GM15510 (cell line): ENCODE data around the gene RNF207.

Source experiments
- POLR2A ChIP-seq: IDR thresholded peaks from 3 replicates; pipeline ENCODE4 v1.6.1; 2011; ENCODE audit warnings: borderline replicate concordance; ENCODE audit not compliant: insufficient read length; ENCODE audit errors: extremely low read depth

Gene RNF207

DNA sequence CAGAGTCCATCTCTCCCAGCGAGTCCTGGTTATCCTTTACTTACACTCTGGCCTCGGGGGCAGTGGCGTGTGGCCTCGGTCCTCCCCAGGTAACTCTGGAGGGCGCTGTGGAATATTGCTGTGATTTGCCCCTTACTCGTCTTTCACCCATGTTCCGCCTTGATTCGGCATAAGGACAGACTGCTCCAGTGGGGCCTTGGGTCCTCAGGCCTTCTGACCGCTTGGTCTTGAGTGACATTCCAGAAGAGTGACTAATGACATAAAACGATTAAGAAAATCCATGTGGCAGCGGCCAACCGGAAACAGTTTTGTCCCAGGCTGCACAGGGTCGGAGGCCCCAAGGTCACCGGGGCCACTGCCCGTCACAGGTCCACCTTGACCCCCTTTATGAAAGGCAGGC, 18.8 kb downstream of the RNF207 start:
- TF ChIP-seq POLR2A, result no peak

DNA sequence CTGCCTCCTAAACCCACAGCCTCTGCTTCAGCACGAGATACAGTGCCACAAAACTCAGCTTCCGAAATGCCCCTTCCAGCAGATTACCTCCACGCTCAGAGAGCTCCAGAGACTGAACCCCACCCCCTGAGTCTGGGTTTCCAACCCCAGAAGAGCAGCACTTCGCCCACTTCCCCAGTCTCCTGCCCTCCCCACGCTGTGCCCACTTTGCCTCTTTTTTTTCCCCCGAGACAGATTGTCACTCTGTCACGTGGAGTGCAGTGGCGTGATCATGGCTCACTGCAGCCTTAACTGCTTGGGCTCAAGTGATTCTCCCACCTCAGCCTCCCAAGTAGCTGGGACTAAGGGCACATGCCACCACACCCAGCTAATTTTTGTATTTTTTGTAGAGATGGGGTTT, 19.7 kb downstream of the RNF207 start:
- TF ChIP-seq POLR2A, result no peak

DNA sequence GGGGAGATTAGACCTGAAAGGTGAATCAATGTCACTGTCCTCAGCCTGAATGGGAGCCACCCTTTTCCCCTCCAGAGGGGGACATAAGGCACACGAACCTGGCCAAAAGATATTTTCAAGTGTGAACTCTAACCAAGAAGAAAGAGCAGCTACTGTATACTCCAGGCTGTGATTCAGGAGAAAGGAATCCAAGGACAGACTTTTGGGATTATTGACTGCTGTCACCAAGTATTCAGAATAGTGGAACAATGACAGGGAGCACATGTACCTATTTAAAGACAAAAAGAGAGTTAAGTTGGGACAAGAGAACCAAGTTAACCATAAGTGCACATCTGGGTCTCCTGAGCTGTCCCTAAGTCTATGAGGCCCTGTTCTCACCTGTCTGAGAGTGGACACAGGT, 27.5 kb downstream of the RNF207 start:
- TF ChIP-seq POLR2A, result no peak

DNA sequence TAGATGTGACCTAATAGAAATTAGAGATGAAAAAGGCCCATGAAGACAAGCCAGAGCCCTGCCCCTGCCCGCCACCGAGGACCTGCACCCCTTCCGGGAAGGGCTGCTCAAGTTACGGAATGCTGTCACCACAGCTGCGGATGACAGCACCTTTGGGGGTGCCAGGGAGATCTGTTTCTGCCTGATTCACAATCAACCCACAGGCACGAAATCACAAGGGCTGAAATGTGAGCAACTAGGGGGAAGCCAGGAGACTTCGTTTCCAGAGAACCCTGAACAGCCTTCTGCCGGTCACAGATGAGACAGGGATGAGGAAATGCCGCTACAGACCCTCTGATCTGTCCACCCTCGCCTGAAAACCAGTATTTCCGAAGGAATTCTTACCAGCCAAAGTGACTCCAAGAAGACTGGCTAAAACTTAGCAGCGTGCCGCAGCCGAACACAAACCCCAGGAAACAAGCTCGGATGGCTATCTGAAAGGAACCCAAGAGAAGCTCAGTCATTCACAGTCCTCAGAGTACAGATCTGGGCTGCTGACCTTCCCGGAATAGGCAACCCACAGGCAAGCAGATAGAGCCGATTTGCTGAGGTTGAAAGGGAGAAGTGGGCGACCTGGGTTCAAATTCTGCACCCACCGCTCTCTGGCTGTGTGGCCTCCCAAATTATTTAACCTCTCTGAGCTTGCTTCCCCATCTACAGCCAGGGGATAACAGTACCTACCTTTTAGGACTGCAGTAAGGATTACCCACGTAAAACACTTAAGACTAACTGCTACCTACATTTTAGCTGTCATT, 28.8 kb downstream of the RNF207 start:
- TF ChIP-seq POLR2A, result no peak

DNA sequence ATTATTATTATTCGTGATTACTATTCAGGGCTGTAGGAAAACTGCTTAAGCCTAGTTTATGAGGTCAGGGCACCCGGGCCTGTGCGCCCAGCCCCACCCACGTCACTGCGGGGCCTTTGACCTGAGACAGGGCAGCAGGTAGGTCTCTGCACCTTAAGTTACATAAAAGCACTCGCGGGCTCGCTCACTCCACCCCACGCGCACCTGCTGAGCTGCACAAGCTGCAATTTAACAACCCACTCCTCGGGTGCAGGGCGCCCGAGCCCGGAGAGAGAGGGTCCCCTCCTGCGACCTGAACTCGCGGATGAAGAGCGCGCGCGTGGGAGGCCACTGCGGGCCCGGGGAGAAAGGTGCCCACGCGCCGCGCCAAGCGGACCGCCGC, 29.4 kb downstream of the RNF207 start:
- TF ChIP-seq POLR2A, result no peak

DNA sequence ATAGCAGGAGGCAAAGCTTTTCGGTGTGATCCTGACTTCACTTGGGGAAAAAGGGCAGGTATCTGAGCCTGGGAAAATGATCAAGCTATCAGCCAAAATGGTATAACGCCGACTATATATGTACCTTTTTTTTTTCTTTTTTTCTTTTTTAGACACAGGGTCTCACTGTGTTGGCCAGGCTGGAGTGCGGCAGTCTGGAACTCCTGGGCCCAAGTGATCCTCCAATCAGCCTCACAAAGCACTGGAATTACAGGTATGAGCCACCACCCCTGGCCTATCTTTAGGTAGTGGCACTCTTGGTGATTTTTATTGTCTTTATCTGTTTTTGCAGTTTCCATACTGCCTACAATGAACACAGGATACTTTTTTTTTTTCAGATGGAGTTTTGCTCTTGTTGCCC, 31.2 kb downstream of the RNF207 start:
- TF ChIP-seq POLR2A, result no peak

DNA sequence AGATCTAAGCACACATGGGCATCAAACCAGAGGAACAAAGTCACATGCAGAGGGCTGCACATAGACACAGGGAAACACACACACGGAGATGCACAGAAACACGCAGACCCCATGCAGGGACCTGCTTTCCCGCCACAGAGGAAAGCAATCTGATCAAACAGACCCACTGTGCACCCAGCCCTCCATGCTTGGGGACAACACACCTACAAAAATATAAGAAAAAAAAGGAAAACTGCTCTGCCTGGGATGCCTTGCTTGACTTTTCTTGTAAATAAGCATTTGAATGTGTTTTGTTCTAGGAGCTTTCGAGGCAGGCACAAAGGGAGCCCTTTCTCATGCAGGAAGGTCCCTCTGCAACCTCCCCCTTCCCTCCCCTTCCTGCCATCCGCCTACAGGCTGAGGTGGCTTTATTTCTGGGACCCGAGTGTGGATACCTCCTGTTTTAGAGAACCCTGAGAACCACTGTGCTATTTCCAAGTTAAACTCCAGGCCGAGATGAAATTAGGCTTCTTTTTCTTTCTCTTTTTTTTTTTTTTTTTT, 33.4 kb downstream of the RNF207 start:
- TF ChIP-seq POLR2A, result no peak

DNA sequence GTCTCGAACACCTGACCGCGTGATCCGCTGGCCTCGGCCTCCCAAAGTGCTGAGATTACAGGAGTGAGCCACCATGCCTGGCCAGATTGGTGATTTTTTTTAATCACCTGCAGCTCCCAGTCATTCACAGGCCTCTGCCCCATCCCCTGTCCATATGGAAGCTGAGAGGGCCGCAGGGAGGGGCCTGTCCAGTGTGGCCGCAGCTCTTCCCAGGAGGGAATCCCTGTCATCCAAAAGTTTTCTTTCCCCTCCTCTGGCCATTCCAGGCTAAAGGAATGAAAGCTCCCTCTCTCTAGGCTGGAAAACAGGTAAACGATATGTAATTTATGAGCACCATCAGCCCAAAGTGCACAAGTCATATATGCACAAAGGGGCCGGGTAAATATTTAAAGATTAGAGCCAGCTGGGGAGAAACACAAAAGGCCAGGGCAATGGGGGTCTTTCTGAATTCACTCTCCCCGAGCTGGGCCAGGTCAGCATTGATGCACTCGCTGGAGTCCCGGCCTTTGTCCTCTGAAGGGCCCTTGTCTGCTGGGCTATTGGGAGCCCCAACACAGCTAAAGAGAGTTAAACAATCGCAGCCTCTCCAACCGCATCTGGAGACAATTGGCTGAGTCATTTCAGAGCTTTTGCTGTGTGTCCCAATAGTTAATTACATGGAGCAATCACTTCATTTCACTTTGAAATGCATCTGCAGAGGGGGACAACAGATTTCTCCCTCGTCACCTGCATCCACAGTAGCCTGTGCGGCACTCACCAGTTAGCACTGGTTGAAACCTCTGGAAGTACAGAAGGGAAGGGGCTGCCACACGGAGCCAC, 34.2 kb downstream of the RNF207 start:
- no peak for TF ChIP-seq POLR2A

DNA sequence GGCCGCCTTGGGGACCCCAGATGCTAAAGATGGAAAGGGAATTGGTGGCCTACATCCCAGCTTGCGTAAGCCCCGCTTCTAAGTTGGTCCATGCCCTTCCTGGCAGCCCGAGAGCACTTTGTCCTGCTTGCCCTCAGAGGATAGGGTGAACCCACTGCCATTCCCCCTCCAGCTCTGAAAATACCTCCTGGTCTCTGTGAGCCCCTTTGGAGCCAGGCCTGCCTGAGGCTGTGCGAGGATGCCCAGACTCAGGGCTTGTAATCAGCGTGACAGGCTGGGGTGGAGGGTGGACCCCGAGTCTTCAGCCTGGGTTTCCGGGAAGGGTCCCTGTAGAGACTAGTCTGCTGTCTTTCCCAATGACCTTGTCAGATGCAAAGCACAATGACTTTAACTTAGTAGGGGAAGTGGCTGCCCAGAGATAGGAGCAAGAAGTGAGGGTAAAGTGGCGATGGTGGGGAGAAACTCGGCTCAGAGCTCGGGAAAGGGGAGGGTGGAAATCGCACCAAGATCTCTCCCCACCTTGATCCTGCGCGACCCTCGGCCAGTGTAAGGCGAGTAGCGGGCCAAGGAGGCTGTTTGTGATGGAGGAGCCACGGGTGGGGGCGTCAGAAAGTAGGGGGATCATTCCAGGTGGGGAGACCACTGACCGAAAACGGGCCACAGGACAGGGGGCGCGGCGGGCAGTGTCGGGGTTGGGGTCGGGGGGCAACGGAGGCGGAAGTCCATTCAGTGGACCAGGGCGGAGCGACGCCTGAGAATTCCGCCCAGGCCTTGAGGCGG, 35.4 kb downstream of the RNF207 start:
- TF ChIP-seq POLR2A, result no peak

DNA sequence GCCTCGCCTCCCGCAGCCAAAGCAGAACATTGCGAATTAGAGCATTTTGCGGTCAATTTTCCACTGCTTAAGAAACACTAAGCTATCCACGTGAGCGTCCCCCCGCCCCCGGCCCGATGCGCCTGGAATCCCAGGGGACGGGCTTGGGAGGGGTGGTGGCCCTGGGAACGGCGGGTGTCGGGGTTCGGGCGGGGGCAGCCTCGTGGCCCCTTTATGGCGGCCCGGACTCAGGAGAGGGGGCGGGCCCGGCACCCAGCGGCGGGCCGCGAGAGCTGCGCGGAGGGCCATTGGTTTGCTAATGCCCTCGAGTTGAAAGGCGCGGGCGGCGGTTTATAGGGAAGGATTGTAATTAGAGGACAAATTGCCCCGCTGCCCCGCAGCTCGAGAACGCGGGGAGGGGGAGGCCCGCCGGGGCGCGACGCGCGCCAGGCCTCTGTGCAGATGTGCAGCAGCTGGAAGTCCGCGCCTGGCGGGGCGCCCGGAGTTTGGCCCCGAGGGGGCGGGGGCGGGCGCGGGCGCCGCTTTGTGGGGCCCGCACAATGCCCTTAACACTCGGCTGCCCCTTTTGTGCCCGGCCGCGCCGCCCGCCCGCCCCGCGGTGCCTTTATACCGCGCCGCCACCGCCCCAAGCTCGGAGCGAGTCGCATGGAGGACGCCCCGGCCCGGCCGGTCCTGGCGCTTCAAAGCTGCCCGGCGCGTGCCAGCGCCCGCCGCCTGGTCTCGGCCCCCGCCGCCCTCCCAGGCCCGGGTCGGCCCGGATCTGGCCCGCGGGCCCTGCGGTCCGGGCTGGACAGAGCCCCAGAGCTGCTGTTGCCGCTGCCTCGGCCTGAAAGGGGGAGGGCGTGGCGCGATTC, 36.2 kb downstream of the RNF207 start:
- TF ChIP-seq POLR2A, result no peak

DNA sequence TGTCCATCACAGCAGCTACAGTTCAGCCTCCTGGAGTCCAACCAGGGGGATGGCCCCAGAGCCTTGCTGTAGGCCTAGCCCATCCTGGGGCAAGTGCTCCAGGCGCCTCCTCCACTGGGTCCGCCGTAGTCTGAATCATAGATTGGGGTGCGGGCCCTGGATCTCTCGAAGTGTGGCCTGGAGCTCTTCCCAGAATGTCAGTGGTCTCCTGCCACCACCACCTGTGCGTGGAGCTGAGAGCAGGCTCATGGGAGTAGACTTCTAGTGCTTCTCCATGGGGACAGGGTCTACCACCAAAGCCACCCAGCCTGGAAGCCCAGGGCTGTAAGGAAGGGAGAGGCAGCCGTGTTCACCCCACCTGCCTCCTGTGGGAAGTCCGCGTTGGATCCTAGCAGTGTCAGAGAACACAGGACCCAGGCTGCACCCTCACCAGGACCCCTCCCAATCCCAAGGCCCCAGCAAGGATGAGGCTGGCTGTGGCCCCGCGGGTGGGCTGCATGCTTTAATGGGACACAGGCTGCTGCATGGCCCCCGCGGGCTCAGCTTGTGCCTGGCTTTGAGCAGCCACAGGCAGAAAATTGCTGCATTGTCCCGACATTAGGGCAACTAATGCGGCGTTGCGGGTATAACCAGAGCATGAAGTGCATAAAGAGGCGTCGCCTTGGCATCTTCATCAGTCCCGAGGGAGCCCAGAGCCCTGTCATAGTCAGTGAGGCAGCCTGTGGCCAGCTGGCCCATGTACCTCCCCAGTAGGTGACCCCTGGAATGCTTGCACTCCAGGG, 37.3 kb downstream of the RNF207 start:
- TF ChIP-seq POLR2A, result no peak

DNA sequence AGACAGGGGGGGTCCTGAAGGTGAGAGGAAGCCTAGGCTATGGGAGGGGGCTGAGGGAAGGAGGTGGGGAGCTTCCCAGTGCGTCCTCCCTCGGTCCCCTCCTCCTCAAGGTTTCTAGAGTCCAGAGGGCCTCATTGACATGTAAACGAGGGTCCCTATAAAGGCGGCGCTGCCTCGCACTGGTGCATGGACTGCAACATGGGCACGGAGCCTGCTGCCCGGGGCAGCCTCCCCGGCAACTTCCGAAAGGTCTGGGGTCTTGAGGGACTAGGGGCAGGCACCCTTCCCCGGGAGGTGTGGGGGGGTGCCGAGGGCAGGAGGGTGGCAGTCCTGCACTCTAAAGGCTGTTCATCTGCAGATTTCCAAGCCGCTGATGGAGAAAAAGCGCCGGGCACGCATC, 38.1 kb downstream of the RNF207 start, which contains the start of gene HES3:
TSS of gene HES3 (plus strand) at position 187 of the 400 bp plus-strand sequence. CDS start at position 374, 187 bp downstream.
- TF ChIP-seq POLR2A, result no peak

DNA sequence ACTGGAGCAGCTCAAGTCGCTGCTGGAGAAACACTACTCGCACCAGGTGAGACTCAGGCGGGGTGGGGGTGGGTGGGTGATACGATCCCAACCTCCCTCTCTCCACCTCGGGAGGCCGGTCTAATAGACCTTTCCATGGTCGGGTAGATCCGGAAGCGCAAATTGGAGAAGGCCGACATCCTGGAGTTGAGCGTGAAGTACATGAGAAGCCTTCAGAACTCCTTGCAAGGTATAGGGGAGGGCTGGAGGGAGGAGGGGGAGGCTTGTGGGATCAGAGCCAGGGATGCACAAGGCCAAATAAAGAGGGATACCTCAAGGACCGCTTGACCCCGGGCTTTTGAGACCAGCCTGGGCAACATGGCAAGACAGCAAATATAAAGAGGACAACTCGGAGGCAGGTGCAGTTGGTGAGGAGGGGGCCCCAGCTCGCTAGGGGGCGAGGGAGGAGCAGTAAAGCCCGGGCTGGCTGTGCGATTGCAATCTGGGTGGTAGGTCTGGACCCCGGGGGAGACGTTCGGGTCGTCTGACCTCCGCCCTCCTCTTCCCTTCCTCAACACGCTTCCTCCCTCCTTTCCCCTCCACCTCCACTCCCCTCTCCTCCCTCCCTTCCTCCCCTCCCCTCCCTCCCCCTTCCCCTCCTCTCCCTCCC, 38.6 kb downstream of the RNF207 start:
- TF ChIP-seq POLR2A, result no peak

DNA sequence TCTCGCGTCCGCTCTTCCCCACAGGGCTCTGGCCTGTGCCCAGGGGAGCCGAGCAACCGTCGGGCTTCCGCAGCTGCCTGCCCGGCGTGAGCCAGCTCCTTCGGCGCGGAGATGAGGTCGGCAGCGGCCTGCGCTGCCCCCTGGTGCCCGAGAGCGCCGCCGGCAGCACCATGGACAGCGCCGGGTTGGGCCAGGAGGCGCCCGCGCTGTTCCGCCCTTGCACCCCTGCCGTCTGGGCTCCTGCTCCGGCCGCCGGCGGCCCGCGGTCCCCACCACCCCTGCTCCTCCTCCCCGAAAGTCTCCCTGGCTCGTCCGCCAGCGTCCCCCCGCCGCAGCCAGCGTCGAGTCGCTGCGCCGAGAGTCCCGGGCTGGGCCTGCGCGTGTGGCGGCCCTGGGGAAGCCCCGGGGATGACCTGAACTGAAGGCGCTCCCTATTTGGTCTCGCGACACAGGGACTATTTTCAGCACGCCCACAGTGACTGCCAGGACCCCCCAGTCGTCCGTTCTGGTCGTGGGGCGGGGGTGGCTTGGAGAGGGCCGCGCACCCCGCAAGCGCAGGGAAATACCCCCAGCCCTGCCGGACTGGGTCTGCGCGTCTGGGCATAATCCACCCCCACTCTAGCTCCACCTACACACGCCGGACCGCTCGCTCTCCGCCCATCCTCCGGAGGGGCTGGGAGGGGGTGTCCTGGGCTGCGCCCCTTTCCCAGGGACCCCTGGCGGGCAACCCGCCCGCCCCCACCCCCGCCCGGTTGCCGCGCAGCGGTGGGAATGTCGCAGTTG, 39.4 kb downstream of the RNF207 start:
- no peak for TF ChIP-seq POLR2A
